Keratinocyte (primary cell): ENCODE results near the gene MAP3K3. TPM values are rescaled to one million over a fixed set of nuclear protein-coding genes. Genes with fewer than 3 reads are reported as not detected.

Experiments
- DNase-seq: peaks from one replicate; pipeline ENCODE4 v3.0.0-alpha.2; 2011; ENCODE audit warnings: low read depth, missing footprints, low spot score
- FAIRE-seq: peaks from 2 replicates; lab custom pipeline; 2011; peaks lifted over from hg19 to GRCh38; lab: Jason Lieb, UNC
- H2AFZ ChIP-seq: 2 replicates; pipeline ENCODE4 v1.6.0; 2012; ENCODE audit warnings: low read length, control low read depth, inconsistent platforms; ENCODE audit not compliant: control insufficient read depth
- H3K27ac ChIP-seq: 2 replicates; pipeline ENCODE4 v1.5.1; 2011; ENCODE audit warnings: low read length; ENCODE audit not compliant: control insufficient read depth, insufficient read depth
- H3K27me3 ChIP-seq: 3 replicates; pipeline ENCODE4 v1.6.0; 2011; ENCODE audit warnings: low read length; ENCODE audit not compliant: control insufficient read depth, insufficient read depth; ENCODE audit errors: extremely low read depth
- H3K36me3 ChIP-seq, 2 experiments: 2 replicates in 1 of 2; 3 replicates in 1 of 2; pipeline ENCODE4 v1.5.1; 2011; ENCODE audit warnings: low read length in 2 of 2, mild to moderate bottlenecking in 1 of 2; ENCODE audit not compliant: control insufficient read depth in 2 of 2, insufficient read depth in 2 of 2; ENCODE audit errors: extremely low read depth in 1 of 2
- H3K4me1 ChIP-seq: 3 replicates; pipeline ENCODE4 v1.5.1; 2011; ENCODE audit warnings: low read length; ENCODE audit not compliant: control insufficient read depth, insufficient read depth; ENCODE audit errors: extremely low read depth
- H3K4me2 ChIP-seq: 3 replicates; pipeline ENCODE4 v1.6.0; 2011; ENCODE audit warnings: low read depth, low read length; ENCODE audit not compliant: control insufficient read depth, insufficient read depth; ENCODE audit errors: extremely low read depth
- H3K4me3 ChIP-seq, 3 experiments: fragments of 200-600 bp in 1 of 3; sonication (generic) in 1 of 3; 2 replicates in 2 of 3; 3 replicates in 1 of 3; pipeline ENCODE4 v1.5.1; 2011 to 2016; ENCODE audit warnings: low read length in 3 of 3, mild to moderate bottlenecking in 3 of 3, control low read depth in 2 of 3, inconsistent platforms in 1 of 3, low read depth in 1 of 3, mixed read lengths in 1 of 3, mixed run types in 1 of 3, moderate library complexity in 1 of 3; ENCODE audit not compliant: control insufficient read depth in 2 of 3, insufficient read depth in 2 of 3; ENCODE audit errors: extremely low read depth in 1 of 3
- H3K79me2 ChIP-seq: 2 replicates; pipeline ENCODE4 v1.6.0; 2012; ENCODE audit warnings: low read length; ENCODE audit not compliant: control insufficient read depth, insufficient read depth
- H3K9ac ChIP-seq: 3 replicates; pipeline ENCODE4 v1.6.0; 2011; ENCODE audit warnings: low read length; ENCODE audit not compliant: control insufficient read depth, insufficient read depth; ENCODE audit errors: extremely low read depth
- H3K9me1 ChIP-seq: 3 replicates; pipeline ENCODE4 v1.6.0; 2011; ENCODE audit warnings: low read length; ENCODE audit not compliant: control insufficient read depth, insufficient read depth; ENCODE audit errors: extremely low read depth
- H3K9me3 ChIP-seq: 2 replicates; pipeline ENCODE4 v1.5.1; 2012; ENCODE audit warnings: low read depth, low read length; ENCODE audit not compliant: control insufficient read depth
- H4K20me1 ChIP-seq: 3 replicates; pipeline ENCODE4 v1.6.0; 2011; ENCODE audit warnings: low read length; ENCODE audit not compliant: control insufficient read depth, insufficient read depth; ENCODE audit errors: extremely low read depth
- CTCF ChIP-seq, 3 experiments: IDR thresholded peaks in 1 of 3; conservative IDR thresholded peaks in 1 of 3; optimal IDR thresholded peaks in 1 of 3; 2 replicates in 2 of 3; 3 replicates in 1 of 3; pipeline versions ENCODE3 to v1.5.1; 2011; ENCODE audit warnings: low read length in 3 of 3, mild to moderate bottlenecking in 3 of 3, moderate library complexity in 2 of 3, control low read depth in 1 of 3, inconsistent platforms in 1 of 3; ENCODE audit not compliant: insufficient read depth in 2 of 3; ENCODE audit errors: extremely low read depth in 1 of 3
- EZH2 ChIP-seq: IDR thresholded peaks from one replicate; pipeline ENCODE4 v1.6.1; 2012; ENCODE audit warnings: inconsistent platforms, mild to moderate bottlenecking, low read length, moderate library complexity
- dilution Hi-C: fragments of 300-500 bp; cut with MboI; formaldehyde crosslinking; loops from one replicate; pipeline ENCODE4 v1.7.0; 2020; ENCODE audit warnings: low sequenced_read_pairs; ENCODE audit not compliant: extremely low pct_ligation_motif_present
- polyA plus RNA-seq, 5 experiments: library from polyadenylated mRNA; depleted of rRNA in 3 of 5; stranded (reverse) in 3 of 5; stranded (forward) in 1 of 5; unstranded in 1 of 5; fragments of >200 nt; gene quantifications; 1 replicate in 1 of 5; 2 replicates in 3 of 5; 3 replicates in 1 of 5; pipeline versions ENCODE4 v1.2.1 to v1.2.3, GENCODE V29; 2011 to 2012; ENCODE audit warnings: missing spikeins in 2 of 5, low read depth in 1 of 5, low replicate concordance in 1 of 5

The MAP3K3 gene
- polyA plus RNA-seq, 1 donor (not counting 4 experiments of a cell fraction or from before 2014, with no cell fraction given), result 9.8 TPM

GRCh38 chr17:63626551-63627180 lies 4.4 kb downstream of the MAP3K3 start:
- no peak for DNase-seq

GRCh38 chr17:63629627-63630026 lies 7.4 kb downstream of the MAP3K3 start:
- no peak overlapping the region for H3K4me3 ChIP-seq
- FAIRE-seq (no peak), DNase-seq (no peak)
- no peaks in the 10 kb centered on the region for H3K9me3 ChIP-seq
- dilution Hi-C loops, result no loop called here
- no peaks in the 10 kb centered on the region for H3K4me1 ChIP-seq
- no peak overlapping the region for H2AFZ ChIP-seq
- no peaks in the 10 kb centered on the region for H3K9me1 ChIP-seq
- H3K9ac ChIP-seq, result no peak overlapping the region
- H3K4me2 ChIP-seq, result no peak overlapping the region
- no peaks in the 10 kb centered on the region for H4K20me1 ChIP-seq
- peaks cover 19% of the 10 kb centered on the region for H3K79me2 ChIP-seq
- peaks cover 0 to 13% of the 10 kb centered on the region in 2 experiments for H3K36me3 ChIP-seq
- no peaks in the 10 kb centered on the region for H3K27me3 ChIP-seq
- no peak for TF ChIP-seq EZH2
- TF ChIP-seq CTCF (optimal IDR thresholded peaks at IDR 0.05 in 1 of 3, IDR thresholded peaks at IDR 0.05 in 1 of 3, conservative IDR thresholded peaks at IDR 0.05 in 1 of 3; ENCODE audit: extremely low read depth in 1 of 3, insufficient read depth in 2 of 3, low read length in 3 of 3), result no peak
- H3K27ac ChIP-seq, result no peak overlapping the region

More at GRCh38 chr17:63626551-63627180, 4.4 kb downstream of the MAP3K3 start:
- no peaks in the 10 kb centered on the region for H3K9me1 ChIP-seq
- H3K79me2 ChIP-seq, result peaks cover 32% of the 10 kb centered on the region
- peaks cover 2% of the 10 kb centered on the region for H4K20me1 ChIP-seq
- no peak overlapping the region for H2AFZ ChIP-seq
- H3K4me2 ChIP-seq, result no peak overlapping the region
- no peak overlapping the region for H3K4me3 ChIP-seq
- H3K9me3 ChIP-seq, result no peaks in the 10 kb centered on the region
- H3K36me3 ChIP-seq, result no peaks in the 10 kb centered on the region
- dilution Hi-C loops, result no loop called here
- no peak overlapping the region for H3K27ac ChIP-seq
- no peak overlapping the region for H3K9ac ChIP-seq
- H3K4me1 ChIP-seq, result peaks cover 8% of the 10 kb centered on the region
- FAIRE-seq, result no peak
- H3K27me3 ChIP-seq, result no peaks in the 10 kb centered on the region
- TF ChIP-seq CTCF (optimal IDR thresholded peaks at IDR 0.05 in 1 of 3, IDR thresholded peaks at IDR 0.05 in 1 of 3, conservative IDR thresholded peaks at IDR 0.05 in 1 of 3; ENCODE audit: extremely low read depth in 1 of 3, insufficient read depth in 2 of 3, low read length in 3 of 3) (no peak), EZH2 (no peak)
